Measurements from ENCODE around the gene CYP2J2. TPM values are rescaled to one million over a fixed set of nuclear protein-coding genes. Genes with fewer than 3 reads are reported as not detected.
"Not testable (repeated sequence)": the region's sequence is repeated elsewhere in the genome, so short reads cannot be mapped to it uniquely, and the experiment has no call there.

The CYP2J2 gene
- total RNA-seq, 4 donors from 2014 or later, result 2.4 to 8.7 (median 3.2) TPM

DNA sequence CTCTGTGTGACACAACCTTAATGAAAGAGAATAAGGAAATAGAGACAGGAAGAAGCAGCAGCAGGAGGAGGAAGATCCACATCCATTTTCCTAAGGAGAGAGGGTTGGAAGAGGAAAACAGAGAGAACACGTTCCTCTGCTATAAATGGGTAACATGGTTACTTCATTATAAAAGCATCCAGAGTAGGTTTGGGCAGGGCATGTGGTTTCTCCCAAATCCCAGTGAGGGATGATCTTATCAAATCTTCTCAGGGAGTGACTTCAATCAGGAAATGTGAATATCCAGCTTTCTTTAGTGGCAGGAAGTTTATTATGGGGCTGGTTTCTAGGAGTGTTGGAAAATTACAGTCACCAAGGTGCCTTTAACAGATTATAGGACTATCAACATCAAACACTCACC, 11.1 kb downstream of the CYP2J2 start:
- Histone ChIP-seq H3K9me3 (no peaks in the 10 kb centered on the region), H3K4me1 (peaks cover 13 to 14% of the 10 kb centered on the region in 2 donors), H3K4me3 (no peak overlapping the region), H3K27ac (no peak overlapping the region), H3K36me3 (no peaks in the 10 kb centered on the region), H3K27me3 (no peaks in the 10 kb centered on the region)
- no peak for TF ChIP-seq POLR2A (IDR thresholded peaks at IDR 0.05)
- TF ChIP-seq, protein P1, sequence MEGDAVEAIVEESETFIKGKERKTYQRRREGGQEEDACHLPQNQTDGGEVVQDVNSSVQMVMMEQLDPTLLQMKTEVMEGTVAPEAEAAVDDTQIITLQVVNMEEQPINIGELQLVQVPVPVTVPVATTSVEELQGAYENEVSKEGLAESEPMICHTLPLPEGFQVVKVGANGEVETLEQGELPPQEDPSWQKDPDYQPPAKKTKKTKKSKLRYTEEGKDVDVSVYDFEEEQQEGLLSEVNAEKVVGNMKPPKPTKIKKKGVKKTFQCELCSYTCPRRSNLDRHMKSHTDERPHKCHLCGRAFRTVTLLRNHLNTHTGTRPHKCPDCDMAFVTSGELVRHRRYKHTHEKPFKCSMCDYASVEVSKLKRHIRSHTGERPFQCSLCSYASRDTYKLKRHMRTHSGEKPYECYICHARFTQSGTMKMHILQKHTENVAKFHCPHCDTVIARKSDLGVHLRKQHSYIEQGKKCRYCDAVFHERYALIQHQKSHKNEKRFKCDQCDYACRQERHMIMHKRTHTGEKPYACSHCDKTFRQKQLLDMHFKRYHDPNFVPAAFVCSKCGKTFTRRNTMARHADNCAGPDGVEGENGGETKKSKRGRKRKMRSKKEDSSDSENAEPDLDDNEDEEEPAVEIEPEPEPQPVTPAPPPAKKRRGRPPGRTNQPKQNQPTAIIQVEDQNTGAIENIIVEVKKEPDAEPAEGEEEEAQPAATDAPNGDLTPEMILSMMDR (IDR thresholded peaks at IDR 0.05 in 4 of 5, conservative IDR thresholded peaks at IDR 0.05 in 1 of 5), result no peak
- no peak for ATAC-seq
- in situ Hi-C loops (cut with MboI; ENCODE audit: low sequenced_read_pairs in 4 of 4) (no loop called here), intact Hi-C loops (cut with DNase I; ENCODE audit: low total_unique reads) (no loop called here)
- no peak for DNase-seq

DNA sequence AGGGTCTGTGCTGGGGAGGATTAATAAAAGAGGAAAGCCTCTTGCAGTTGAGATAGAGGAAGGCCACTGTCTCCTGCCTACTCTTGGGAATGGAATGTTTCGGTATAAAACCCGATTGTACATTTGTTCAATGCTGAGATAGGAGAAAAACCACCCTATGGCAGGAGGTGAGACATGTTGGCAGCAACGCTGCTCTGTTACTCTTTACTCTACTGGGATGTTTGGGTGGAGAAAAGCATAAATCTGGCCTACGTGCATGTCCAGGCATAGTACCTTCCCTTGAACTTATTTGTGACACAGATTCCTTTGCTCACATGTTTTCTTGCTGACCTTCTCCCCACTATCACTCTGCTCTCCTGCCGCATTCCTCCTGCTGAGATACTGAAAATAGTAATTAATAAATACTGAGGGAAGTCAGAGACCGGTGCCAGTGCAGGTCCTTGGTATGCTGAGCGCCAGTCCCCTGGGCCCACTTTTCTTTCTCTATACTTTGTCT, 11.7 kb downstream of the CYP2J2 start:
- H3K4me1 ChIP-seq; H3K9me3 ChIP-seq; ATAC-seq; in situ Hi-C loops (cut with MboI; ENCODE audit: low sequenced_read_pairs in 4 of 4); H3K36me3 ChIP-seq; H3K27ac ChIP-seq; H3K27me3 ChIP-seq; intact Hi-C loops (cut with DNase I; ENCODE audit: low total_unique reads); H3K4me3 ChIP-seq; DNase-seq: not testable (repeated sequence)

DNA sequence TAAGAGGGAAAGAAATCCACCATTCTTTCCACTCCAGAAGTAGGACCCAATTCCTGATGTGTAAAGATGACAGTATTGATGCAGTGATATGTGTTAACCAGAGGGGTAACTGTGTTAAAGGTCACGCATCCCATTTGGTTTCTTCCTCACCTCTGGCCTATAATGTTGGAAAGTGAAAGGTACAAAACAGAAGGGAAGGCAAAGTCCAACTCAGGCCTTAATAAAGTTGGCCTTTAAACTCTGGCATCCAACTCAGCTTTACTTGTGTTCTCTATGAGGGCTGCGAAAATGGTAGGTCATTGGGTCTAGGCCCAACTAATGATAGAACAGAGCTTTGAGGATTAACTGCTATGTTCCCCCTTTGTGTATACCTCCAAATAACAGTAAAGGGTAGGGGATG, 17.9 kb downstream of the CYP2J2 start:
- H3K4me1 ChIP-seq, result no peaks in the 10 kb centered on the region
- H3K27me3 ChIP-seq, result no peaks in the 10 kb centered on the region
- no peak overlapping the region for H3K4me3 ChIP-seq
- intact Hi-C loops (cut with DNase I; ENCODE audit: low total_unique reads) (no loop called here), in situ Hi-C loops (cut with MboI; ENCODE audit: low sequenced_read_pairs in 4 of 4) (no loop called here)
- no peaks in the 10 kb centered on the region for H3K9me3 ChIP-seq
- TF ChIP-seq POLR2A (IDR thresholded peaks at IDR 0.05), result no peak
- TF ChIP-seq, protein P1 (IDR thresholded peaks at IDR 0.05 in 4 of 5, conservative IDR thresholded peaks at IDR 0.05 in 1 of 5), result no peak
- H3K27ac ChIP-seq, result no peak overlapping the region
- DNase-seq, result no peak
- ATAC-seq, result no peak
- peaks cover 0 to 6% of the 10 kb centered on the region in 2 donors for H3K36me3 ChIP-seq

DNA sequence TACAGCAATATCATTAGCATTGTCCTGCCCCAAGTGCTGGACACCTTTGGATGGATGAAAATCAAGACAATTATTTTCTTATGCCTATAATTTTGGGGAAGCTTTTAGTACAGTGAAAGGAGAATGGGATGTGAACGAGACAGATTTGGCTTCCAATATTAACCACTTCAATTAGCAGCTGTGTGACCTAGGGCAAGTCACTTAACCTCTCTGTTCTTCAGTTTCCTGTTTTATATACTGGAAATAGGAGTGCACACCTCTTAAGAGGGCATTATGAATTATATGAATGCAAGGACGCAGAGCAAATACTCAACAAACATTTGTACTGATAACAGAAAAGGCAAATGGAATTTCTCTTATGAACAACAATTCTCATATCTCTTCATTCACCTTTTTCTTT, 18.5 kb downstream of the CYP2J2 start:
- Histone ChIP-seq H3K27me3 (no peaks in the 10 kb centered on the region), H3K27ac (no peak overlapping the region), H3K9me3 (no peaks in the 10 kb centered on the region), H3K4me3 (no peak overlapping the region), H3K4me1 (no peaks in the 10 kb centered on the region), H3K36me3 (peaks cover 0 to 6% of the 10 kb centered on the region in 2 donors)
- no peak for DNase-seq
- in situ Hi-C loops (cut with MboI; ENCODE audit: low sequenced_read_pairs in 4 of 4) (no loop called here), intact Hi-C loops (cut with DNase I; ENCODE audit: low total_unique reads) (no loop called here)
- TF ChIP-seq POLR2A (IDR thresholded peaks at IDR 0.05), result no peak
- TF ChIP-seq, protein P1 (IDR thresholded peaks at IDR 0.05 in 4 of 5, conservative IDR thresholded peaks at IDR 0.05 in 1 of 5), result no peak
- no peak for ATAC-seq

DNA sequence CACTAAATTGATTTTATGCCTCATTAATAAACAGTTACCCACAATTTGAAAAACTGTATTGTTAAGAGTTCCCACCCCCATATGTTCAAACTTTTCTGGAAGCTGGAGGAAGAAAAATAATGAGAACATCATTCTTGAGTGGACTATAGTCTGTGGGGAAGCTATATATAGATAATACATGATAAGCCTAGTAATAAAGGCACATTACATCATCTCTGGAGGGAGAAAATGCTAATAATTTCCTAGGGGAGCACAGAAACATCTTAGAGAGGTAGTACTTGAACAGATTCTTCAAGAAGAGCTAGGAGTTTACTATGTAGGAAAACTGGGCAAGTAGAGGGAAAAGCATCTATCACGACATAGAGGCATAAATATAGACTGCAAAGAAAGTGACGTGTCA, 19.6 kb downstream of the CYP2J2 start:
- intact Hi-C loops (cut with DNase I; ENCODE audit: low total_unique reads) (no loop called here), in situ Hi-C loops (cut with MboI; ENCODE audit: low sequenced_read_pairs in 4 of 4) (no loop called here)
- Histone ChIP-seq H3K36me3 (peaks cover 0 to 6% of the 10 kb centered on the region in 2 donors), H3K27ac (no peak overlapping the region), H3K4me1 (no peaks in the 10 kb centered on the region), H3K4me3 (no peak overlapping the region), H3K27me3 (no peaks in the 10 kb centered on the region), H3K9me3 (no peaks in the 10 kb centered on the region)
- ATAC-seq, result no peak
- DNase-seq, result no peak
- TF ChIP-seq, protein P1 (IDR thresholded peaks at IDR 0.05 in 4 of 5, conservative IDR thresholded peaks at IDR 0.05 in 1 of 5), result no peak
- TF ChIP-seq POLR2A (IDR thresholded peaks at IDR 0.05), result no peak
